GM19468 (cell line): ENCODE measurements around the gene TSSK3.

Experiments used
- ATAC-seq: cut with Tn5 transposase; IDR thresholded peaks from one replicate; pipeline ENCODE4 v1.9.1; 2021; ENCODE audit warnings: mild to moderate bottlenecking, moderate library complexity, moderate number of reproducible peaks; ENCODE audit not compliant: unreplicated experiment; ENCODE audit errors: extremely low read depth

Gene TSSK3

GRCh38 chr1:32358435-32358834, 3.9 kb upstream of the TSSK3 start:
- ATAC-seq = no peak

- no peak for ATAC-seq
Observed at GRCh38 chr1:32361308-32361673, 1.0 kb upstream of the TSSK3 start.

GRCh38 chr1:32361674-32362473, 465 bp upstream of the TSSK3 start:
- no peak for ATAC-seq

GRCh38 chr1:32363713-32364112, 1.4 kb downstream of the TSSK3 start:
- no peak for ATAC-seq

- no peak for ATAC-seq
Observed at GRCh38 chr1:32364836-32365235, 2.5 kb downstream of the TSSK3 start.

GRCh38 chr1:32365445-32365844, 3.1 kb downstream of the TSSK3 start:
- no peak for ATAC-seq

GRCh38 chr1:32367912-32368635, 5.7 kb downstream of the TSSK3 start:
- no peak for ATAC-seq

- no peak for ATAC-seq
Observed at GRCh38 chr1:32372149-32372756, 9.9 kb downstream of the TSSK3 start.

- no peak for ATAC-seq
Observed at GRCh38 chr1:32373996-32374592, 11.8 kb downstream of the TSSK3 start.

GRCh38 chr1:32376199-32376598, 13.9 kb downstream of the TSSK3 start:
- ATAC-seq = no peak

- ATAC-seq = no peak
Observed at GRCh38 chr1:32377541-32378220, 15.3 kb downstream of the TSSK3 start.

GRCh38 chr1:32380057-32380456, 17.7 kb downstream of the TSSK3 start:
- ATAC-seq = no peak

GRCh38 chr1:32386676-32387392, 24.5 kb downstream of the TSSK3 start:
- ATAC-seq = no peak

GRCh38 chr1:32388641-32389040, 26.3 kb downstream of the TSSK3 start:
- no peak for ATAC-seq

- ATAC-seq = no peak
Observed at GRCh38 chr1:32390904-32391870, 28.8 kb downstream of the TSSK3 start.

- no peak for ATAC-seq
Observed at GRCh38 chr1:32392325-32392724, 30.0 kb downstream of the TSSK3 start.

GRCh38 chr1:32393136-32393535, 30.8 kb downstream of the TSSK3 start:
- ATAC-seq = no peak

- ATAC-seq = no peak
Observed at GRCh38 chr1:32393832-32394140, 31.4 kb downstream of the TSSK3 start.
